AG08395 (cell line): ENCODE measurements around the gene PLSCR1.

Experiments
- DNase-seq: peaks from one replicate; pipeline ENCODE4 v3.0.0; 2012; ENCODE audit warnings: mixed read lengths, low spot score

Gene PLSCR1

GRCh38 chr3:146473726-146474125 is 70.7 kb downstream of the PLSCR1 start:
- DNase-seq: no peak

GRCh38 chr3:146472611-146473010 is 71.8 kb downstream of the PLSCR1 start:
- no peak for DNase-seq

- DNase-seq: no peak
Observed at GRCh38 chr3:146471012-146471411, 73.4 kb downstream of the PLSCR1 start.

GRCh38 chr3:146470425-146470990 is 73.9 kb downstream of the PLSCR1 start:
- no peak for DNase-seq

GRCh38 chr3:146469150-146470017 is 75.0 kb downstream of the PLSCR1 start, which contains the start of gene PLSCR2:
PLSCR2 (minus strand) TSS chr3:146469561; CDS start chr3:146459904, 9,657 bp downstream.
- peak; percentile 31 for DNase-seq

GRCh38 chr3:146468671-146469149 is 75.7 kb downstream of the PLSCR1 start:
- DNase-seq: no peak

- peak; percentile 22 for DNase-seq
Observed at GRCh38 chr3:146468234-146468633, 76.2 kb downstream of the PLSCR1 start.

GRCh38 chr3:146466604-146467003 is 77.8 kb downstream of the PLSCR1 start:
- no peak for DNase-seq

- no peak for DNase-seq
Observed at GRCh38 chr3:146465693-146466465, 78.5 kb downstream of the PLSCR1 start.
